HG03575 (cell line): ENCODE measurements around the gene RNASE12.
A peak's percentile ranks its signal among the peaks of the same experiment; 100 is the strongest.
"Not testable (repeated sequence)": the region's sequence is repeated elsewhere in the genome, so short reads cannot be mapped to it uniquely, and the experiment has no call there.

Experiments used
- ATAC-seq: cut with Tn5 transposase; IDR thresholded peaks from one replicate; pipeline ENCODE4 v1.9.1; 2021; ENCODE audit not compliant: unreplicated experiment, insufficient number of reproducible peaks, low FRiP score; ENCODE audit errors: extremely low read depth

RNASE12 gene

GRCh38 chr14:20615996-20616395 lies 24.8 kb upstream of the RNASE12 start:
- ATAC-seq = no peak

- ATAC-seq = no peak
These were observed 23.1 kb upstream of the RNASE12 start for GRCh38 chr14:20614038-20614840.

- peak; percentile 40 for ATAC-seq
These were observed 22.2 kb upstream of the RNASE12 start for GRCh38 chr14:20613094-20614037.

- ATAC-seq = no peak
These were observed 21.2 kb upstream of the RNASE12 start for GRCh38 chr14:20612403-20612802.

GRCh38 chr14:20611277-20611676 lies 20.1 kb upstream of the RNASE12 start:
- ATAC-seq = no peak

GRCh38 chr14:20610002-20610765 lies 19.0 kb upstream of the RNASE12 start:
- ATAC-seq = no peak

- ATAC-seq = no peak
These were observed 18.2 kb upstream of the RNASE12 start for GRCh38 chr14:20609215-20610001.

GRCh38 chr14:20608383-20609110 lies 17.4 kb upstream of the RNASE12 start:
- no peak for ATAC-seq

- ATAC-seq = no peak
These were observed 16.4 kb upstream of the RNASE12 start for GRCh38 chr14:20607617-20608016.

GRCh38 chr14:20606902-20607242 lies 15.7 kb upstream of the RNASE12 start:
- ATAC-seq = no peak

- ATAC-seq = no peak
These were observed 15.2 kb upstream of the RNASE12 start for GRCh38 chr14:20606190-20606901.

- ATAC-seq = no peak
These were observed 12.9 kb upstream of the RNASE12 start for GRCh38 chr14:20603813-20604690.

GRCh38 chr14:20602583-20602982 lies 11.4 kb upstream of the RNASE12 start:
- ATAC-seq = no peak

GRCh38 chr14:20601522-20601921 lies 10.3 kb upstream of the RNASE12 start:
- no peak for ATAC-seq

- ATAC-seq = no peak
These were observed 5.9 kb upstream of the RNASE12 start for GRCh38 chr14:20597108-20597507.

GRCh38 chr14:20595726-20596125 lies 4.5 kb upstream of the RNASE12 start:
- not testable (repeated sequence) for ATAC-seq

GRCh38 chr14:20592574-20592973 lies 1.4 kb upstream of the RNASE12 start:
- ATAC-seq = no peak
